ENCODE results near the gene SOWAHC. TPM values are rescaled to one million over a fixed set of nuclear protein-coding genes. Genes with fewer than 3 reads are reported as not detected.

Gene SOWAHC
- total RNA-seq, 2 donors from 2014 or later = 8.8 to 11.2 TPM

GRCh38 chr2:109655287-109655686 is 41.1 kb downstream of the SOWAHC start:
- no peaks in the 10 kb centered on the region for H3K4me1 ChIP-seq
- H3K27me3 ChIP-seq = no peaks in the 10 kb centered on the region
- no peaks in the 10 kb centered on the region for H3K9me3 ChIP-seq
- H3K36me3 ChIP-seq (replicated peaks in 1 of 2; ENCODE audit: insufficient read depth in 1 of 2, low read depth in 2 of 2) = no peaks in the 10 kb centered on the region
- no peak overlapping the region for H3K4me3 ChIP-seq
- intact Hi-C loops (cut with DNase I) = no loop called here
- WGBS, 2 donors = 73 to 81% methylated on average over 3 of the region's 3 CpGs
- TF ChIP-seq POLR2A (IDR thresholded peaks at IDR 0.05) = no peak
- no peak for TF ChIP-seq CTCF (IDR thresholded peaks at IDR 0.05)
- no peak overlapping the region for H3K27ac ChIP-seq
- ATAC-seq (no peak), DNase-seq (no peak)

GRCh38 chr2:109659396-109660045 is 45.4 kb downstream of the SOWAHC start:
- Histone ChIP-seq H3K4me3 (no peak overlapping the region), H3K4me1 (no peaks in the 10 kb centered on the region), H3K27ac (no peak overlapping the region), H3K27me3 (no peaks in the 10 kb centered on the region), H3K36me3 (replicated peaks in 1 of 2; ENCODE audit: insufficient read depth in 1 of 2, low read depth in 2 of 2) (no peaks in the 10 kb centered on the region), H3K9me3 (no peaks in the 10 kb centered on the region)
- intact Hi-C loops (cut with DNase I) = no loop called here
- DNase-seq (no peak), ATAC-seq (no peak)
- 78 to 81% methylated on average over 9 of the region's 9 CpGs for WGBS, 2 donors
- no peak for TF ChIP-seq POLR2A (IDR thresholded peaks at IDR 0.05)

- no peak for TF ChIP-seq POLR2A (IDR thresholded peaks at IDR 0.05)
- TF ChIP-seq CTCF (IDR thresholded peaks at IDR 0.05) = no peak
- no peaks in the 10 kb centered on the region for H3K4me1 ChIP-seq
- ATAC-seq = no peak
- 86 to 89% methylated on average over 3 of the region's 3 CpGs for WGBS, 2 donors
- H3K27ac ChIP-seq = no peak overlapping the region
- intact Hi-C loops (cut with DNase I) = no loop called here
- H3K9me3 ChIP-seq = no peaks in the 10 kb centered on the region
- DNase-seq = no peak
- H3K4me3 ChIP-seq = no peak overlapping the region
- H3K36me3 ChIP-seq (replicated peaks in 1 of 2; ENCODE audit: insufficient read depth in 1 of 2, low read depth in 2 of 2) = no peaks in the 10 kb centered on the region
- H3K27me3 ChIP-seq = no peaks in the 10 kb centered on the region
Observed at GRCh38 chr2:109660046-109660860, 46.1 kb downstream of the SOWAHC start.

GRCh38 chr2:109662889-109663288 is 48.7 kb downstream of the SOWAHC start:
- no peaks in the 10 kb centered on the region for H3K4me1 ChIP-seq
- no peaks in the 10 kb centered on the region for H3K36me3 ChIP-seq (replicated peaks in 1 of 2; ENCODE audit: insufficient read depth in 1 of 2, low read depth in 2 of 2)
- intact Hi-C loops (cut with DNase I) = no loop called here
- no peaks in the 10 kb centered on the region for H3K27me3 ChIP-seq
- H3K27ac ChIP-seq = no peak overlapping the region
- ATAC-seq (no peak), DNase-seq (no peak)
- TF ChIP-seq CTCF (IDR thresholded peaks at IDR 0.05) (peak in 4 of 7 experiments; percentile 26 to 47 (median 44)), POLR2A (IDR thresholded peaks at IDR 0.05) (no peak)
- H3K9me3 ChIP-seq = no peaks in the 10 kb centered on the region
- no peak overlapping the region for H3K4me3 ChIP-seq

- TF ChIP-seq CTCF (IDR thresholded peaks at IDR 0.05) (no peak), POLR2A (IDR thresholded peaks at IDR 0.05) (no peak)
- no peaks in the 10 kb centered on the region for H3K9me3 ChIP-seq
- H3K27ac ChIP-seq = no peak overlapping the region
- H3K36me3 ChIP-seq (replicated peaks in 1 of 2; ENCODE audit: insufficient read depth in 1 of 2, low read depth in 2 of 2) = no peaks in the 10 kb centered on the region
- 44 to 46% methylated on average over 4 of the region's 4 CpGs for WGBS, 2 donors
- H3K4me3 ChIP-seq = no peak overlapping the region
- peak in 3 of 4 donors; percentile 41 to 53 (median 46) for DNase-seq
- intact Hi-C loops (cut with DNase I) = no loop called here
- ATAC-seq = no peak
- H3K27me3 ChIP-seq = no peaks in the 10 kb centered on the region
- no peaks in the 10 kb centered on the region for H3K4me1 ChIP-seq
Observed at GRCh38 chr2:109663721-109664120, 49.6 kb downstream of the SOWAHC start.

Measured in body of pancreas (tissue), 4 donors.